Measurements from ENCODE around the gene CNTN2.

DNA sequence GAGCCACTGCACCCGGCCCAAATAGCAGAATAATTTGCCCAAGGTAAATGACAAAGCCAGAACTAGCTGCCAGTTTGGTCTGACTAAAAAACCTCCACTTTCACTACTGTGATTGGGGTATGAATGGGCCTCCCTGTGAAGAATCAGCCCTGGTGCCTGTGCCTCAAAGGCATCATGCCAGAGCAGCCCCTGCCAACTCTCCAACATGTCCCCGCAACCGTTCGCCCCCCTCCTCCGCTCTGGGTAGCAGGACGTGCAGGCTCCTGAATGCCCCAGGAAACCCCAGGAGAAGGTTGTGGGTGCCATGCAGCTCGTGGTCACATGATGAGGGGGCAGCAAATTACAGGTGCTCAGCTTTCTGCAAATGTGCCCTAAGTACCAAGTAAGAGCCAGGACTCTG, 14.6 kb upstream of the CNTN2 start:
- TF ChIP-seq, protein P1, sequence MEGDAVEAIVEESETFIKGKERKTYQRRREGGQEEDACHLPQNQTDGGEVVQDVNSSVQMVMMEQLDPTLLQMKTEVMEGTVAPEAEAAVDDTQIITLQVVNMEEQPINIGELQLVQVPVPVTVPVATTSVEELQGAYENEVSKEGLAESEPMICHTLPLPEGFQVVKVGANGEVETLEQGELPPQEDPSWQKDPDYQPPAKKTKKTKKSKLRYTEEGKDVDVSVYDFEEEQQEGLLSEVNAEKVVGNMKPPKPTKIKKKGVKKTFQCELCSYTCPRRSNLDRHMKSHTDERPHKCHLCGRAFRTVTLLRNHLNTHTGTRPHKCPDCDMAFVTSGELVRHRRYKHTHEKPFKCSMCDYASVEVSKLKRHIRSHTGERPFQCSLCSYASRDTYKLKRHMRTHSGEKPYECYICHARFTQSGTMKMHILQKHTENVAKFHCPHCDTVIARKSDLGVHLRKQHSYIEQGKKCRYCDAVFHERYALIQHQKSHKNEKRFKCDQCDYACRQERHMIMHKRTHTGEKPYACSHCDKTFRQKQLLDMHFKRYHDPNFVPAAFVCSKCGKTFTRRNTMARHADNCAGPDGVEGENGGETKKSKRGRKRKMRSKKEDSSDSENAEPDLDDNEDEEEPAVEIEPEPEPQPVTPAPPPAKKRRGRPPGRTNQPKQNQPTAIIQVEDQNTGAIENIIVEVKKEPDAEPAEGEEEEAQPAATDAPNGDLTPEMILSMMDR (IDR thresholded peaks at IDR 0.05; ENCODE audit: low read length), result no peak
- no peak for TF ChIP-seq EZH2phosphoT487 (IDR thresholded peaks at IDR 0.05; ENCODE audit: low read length)

Measured in MM.1S (cell line).